ENCODE measurements around the gene CIB4. TPM values are rescaled to one million over a fixed set of nuclear protein-coding genes. Genes with fewer than 3 reads are reported as not detected.

The CIB4 gene
- total and polyA plus RNA-seq, 9 of the 15 experiments (the other 6 are each of a cell fraction or from before 2014, with no cell fraction given) = not detected

GRCh38 chr2:26570083-26570430 is 71.1 kb downstream of the CIB4 start:
- FAIRE-seq (no peak), DNase-seq (ENCODE audit: extremely low read depth in 1 of 4, low spot score in 3 of 4) (no peak), ATAC-seq (no peak)
- 0% methylated on average over 8 of the region's 8 CpGs for WGBS (ENCODE audit: insufficient coverage, low coverage, missing lambda C conversion rate)
- Histone ChIP-seq H3K4me3 (no peak overlapping the region), H3K9ac (ENCODE audit: insufficient read depth in 1 of 2, low read depth in 2 of 2, low read length in 2 of 2) (no peak overlapping the region), H3K27ac (ENCODE audit: extremely low read depth, low read depth, low read length) (no peak overlapping the region), H3K79me2 (ENCODE audit: control insufficient read depth, insufficient read depth, low read length) (no peaks in the 10 kb centered on the region), H3K4me1 (replicated peaks in 1 of 2; ENCODE audit: control insufficient read depth in 2 of 2, insufficient read depth in 2 of 2, low read length in 2 of 2) (no peaks in the 10 kb centered on the region; a peak in 1 of 5 replicates), H3K27me3 (ENCODE audit: control insufficient read depth in 2 of 2, insufficient read depth in 2 of 2, low read length in 2 of 2) (peaks cover 46 to 74% of the 10 kb centered on the region in 2 experiments), H3K9me1 (ENCODE audit: control insufficient read depth, insufficient read depth, low read length) (no peaks in the 10 kb centered on the region), H4K20me1 (replicated peaks; ENCODE audit: control insufficient read depth, insufficient read depth, low read length) (peaks cover 11% of the 10 kb centered on the region; the same call in 1 of the 2 replicates), H3K9me3 (replicated peaks; ENCODE audit: control insufficient read depth, insufficient read depth, low read depth, low read length) (no peaks in the 10 kb centered on the region), H3K36me3 (ENCODE audit: control insufficient read depth, insufficient read depth, low read length) (no peaks in the 10 kb centered on the region), H3K4me2 (ENCODE audit: insufficient read depth, low read length) (no peak overlapping the region), H2AFZ (ENCODE audit: low read depth, low read length) (no peak overlapping the region)
- no TSS peak for BruUV-seq (replicated peaks)
- no peak for TF ChIP-seq PCBP2 (IDR thresholded peaks at IDR 0.05; ENCODE audit: low read depth, low read length, poor library complexity, severe bottlenecking)
- no peak for TF ChIP-seq U2AF1 (optimal IDR thresholded peaks at IDR 0.05; ENCODE audit: low read depth, low read length)
- TF ChIP-seq ZNF197 (CRISPR knock-in tag; IDR thresholded peaks at IDR 0.05; ENCODE audit: low read depth) = no peak
- TF ChIP-seq CBX8 (IDR thresholded peaks at IDR 0.05; ENCODE audit: borderline replicate concordance, extremely low read depth, low read depth, low read length, poor library complexity, severe bottlenecking) = no peak
- TF ChIP-seq ZNF134 (CRISPR knock-in tag; conservative IDR thresholded peaks at IDR 0.05) = no peak
- TF ChIP-seq JUND (IDR thresholded peaks at IDR 0.05; ENCODE audit: borderline replicate concordance, low read depth, low read length) = no peak
- TF ChIP-seq JUND (tag; IDR thresholded peaks at IDR 0.05; ENCODE audit: borderline replicate concordance, low read depth, low read length) = no peak
- TF ChIP-seq, protein P1, sequence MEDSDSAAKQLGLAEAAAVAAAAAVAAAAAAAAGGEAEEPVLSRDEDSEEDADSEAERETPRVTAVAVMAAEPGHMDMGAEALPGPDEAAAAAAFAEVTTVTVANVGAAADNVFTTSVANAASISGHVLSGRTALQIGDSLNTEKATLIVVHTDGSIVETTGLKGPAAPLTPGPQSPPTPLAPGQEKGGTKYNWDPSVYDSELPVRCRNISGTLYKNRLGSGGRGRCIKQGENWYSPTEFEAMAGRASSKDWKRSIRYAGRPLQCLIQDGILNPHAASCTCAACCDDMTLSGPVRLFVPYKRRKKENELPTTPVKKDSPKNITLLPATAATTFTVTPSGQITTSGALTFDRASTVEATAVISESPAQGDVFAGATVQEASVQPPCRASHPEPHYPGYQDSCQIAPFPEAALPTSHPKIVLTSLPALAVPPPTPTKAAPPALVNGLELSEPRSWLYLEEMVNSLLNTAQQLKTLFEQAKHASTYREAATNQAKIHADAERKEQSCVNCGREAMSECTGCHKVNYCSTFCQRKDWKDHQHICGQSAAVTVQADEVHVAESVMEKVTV (CRISPR knock-in tag; IDR thresholded peaks at IDR 0.05) = no peak
- no peak for TF ChIP-seq SREBF2 (CRISPR knock-in tag; IDR thresholded peaks at IDR 0.05)
- TF ChIP-seq E2F3 (CRISPR knock-in tag; IDR thresholded peaks at IDR 0.05) = no peak
- no peak for TF ChIP-seq RFX5 (IDR thresholded peaks at IDR 0.05; ENCODE audit: low read depth, low read length)
- no peak for TF ChIP-seq CBX5 (IDR thresholded peaks at IDR 0.05; ENCODE audit: borderline replicate concordance, low read depth)
- TF ChIP-seq NUFIP1 (IDR thresholded peaks at IDR 0.05; ENCODE audit: partially characterized antibody) = no peak
- TF ChIP-seq MXD1 (CRISPR knock-in tag; IDR thresholded peaks at IDR 0.05; ENCODE audit: borderline replicate concordance, poor library complexity, severe bottlenecking) = no peak
- no peak for TF ChIP-seq ZBTB8A (IDR thresholded peaks at IDR 0.05; ENCODE audit: partially characterized antibody)
- intact Hi-C loops (cut with micrococcal nuclease) = no loop called here
- ChIA-PET CTCF (ENCODE audit: low intra/inter-chr PET ratio) (no interaction called here), POLR2A (no interaction called here)
- in situ Hi-C loops (cut with MboI) = no loop called here
